GM21619 (cell line): ENCODE measurements around the gene SERTM2.

Experiments
- ATAC-seq: cut with Tn5 transposase; IDR thresholded peaks from one replicate; pipeline ENCODE4 v1.9.1; 2021; ENCODE audit not compliant: unreplicated experiment

The SERTM2 gene

GRCh38 chrX:111555406-111555958, 44.0 kb downstream of the SERTM2 start:
- ATAC-seq, result no peak

GRCh38 chrX:111560801-111561200, 49.4 kb downstream of the SERTM2 start:
- no peak for ATAC-seq

GRCh38 chrX:111561851-111562250, 50.4 kb downstream of the SERTM2 start:
- no peak for ATAC-seq

DNA sequence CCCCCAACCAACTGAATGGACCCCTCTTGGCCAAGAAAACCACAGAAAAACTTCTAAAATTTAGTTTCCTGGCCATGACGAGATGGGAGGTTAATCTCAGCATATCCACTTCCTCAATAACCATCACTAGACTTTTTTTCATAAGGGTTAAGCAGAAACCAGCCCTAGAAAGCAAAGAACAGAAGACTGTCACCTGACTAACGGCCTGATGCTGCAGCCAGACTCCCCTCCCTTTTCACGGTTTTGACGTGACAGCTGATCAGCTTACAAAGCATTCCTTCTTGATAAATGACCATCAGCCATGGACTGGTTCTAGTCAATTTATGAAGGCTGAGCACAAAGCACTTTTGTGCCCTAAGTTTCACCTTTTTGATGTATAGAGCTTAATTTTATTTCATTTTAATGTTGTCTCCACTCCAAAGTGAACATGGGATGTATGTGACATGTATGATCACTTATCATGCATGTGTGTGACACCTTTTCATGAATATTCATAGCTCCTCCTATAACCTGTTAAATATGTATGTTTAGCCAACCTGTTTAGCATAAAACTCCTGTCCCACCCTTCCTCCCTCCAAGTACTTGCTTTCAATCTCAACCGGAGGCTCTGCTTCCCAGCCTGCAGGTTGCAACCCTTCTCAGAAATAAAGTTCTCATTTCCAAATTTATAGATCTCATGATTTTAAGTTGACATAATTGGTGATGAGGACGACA, 56.3 kb downstream of the SERTM2 start:
- no peak for ATAC-seq

GRCh38 chrX:111568354-111568753, 56.9 kb downstream of the SERTM2 start:
- no peak for ATAC-seq

GRCh38 chrX:111568817-111569216, 57.4 kb downstream of the SERTM2 start:
- ATAC-seq, result no peak
